Fibroblast of villous mesenchyme (primary cell): ENCODE measurements around the gene HTATIP2. TPM values are rescaled to one million over a fixed set of nuclear protein-coding genes. Genes with fewer than 3 reads are reported as not detected.

Experiments used
- DNase-seq: peaks from one replicate; pipeline ENCODE4 v3.0.0-alpha.2; 2010; ENCODE audit warnings: low read depth
- H3K4me3 ChIP-seq: 2 replicates; pipeline ENCODE4 v1.5.1; 2011; ENCODE audit warnings: low read depth, mild to moderate bottlenecking, low read length
- CTCF ChIP-seq: IDR thresholded peaks from 2 replicates; pipeline ENCODE4 v1.5.1; 2012; ENCODE audit warnings: low read depth, mild to moderate bottlenecking, low read length; ENCODE audit not compliant: insufficient read depth
- total RNA-seq: library from RNA; depleted of rRNA; stranded (reverse); fragments of >200 nt; gene quantifications from 2 replicates; pipeline ENCODE4 v1.2.3, GENCODE V29; 2012

HTATIP2 gene
- total RNA-seq = 36.3 and 44.8 TPM in 2 replicates

DNA sequence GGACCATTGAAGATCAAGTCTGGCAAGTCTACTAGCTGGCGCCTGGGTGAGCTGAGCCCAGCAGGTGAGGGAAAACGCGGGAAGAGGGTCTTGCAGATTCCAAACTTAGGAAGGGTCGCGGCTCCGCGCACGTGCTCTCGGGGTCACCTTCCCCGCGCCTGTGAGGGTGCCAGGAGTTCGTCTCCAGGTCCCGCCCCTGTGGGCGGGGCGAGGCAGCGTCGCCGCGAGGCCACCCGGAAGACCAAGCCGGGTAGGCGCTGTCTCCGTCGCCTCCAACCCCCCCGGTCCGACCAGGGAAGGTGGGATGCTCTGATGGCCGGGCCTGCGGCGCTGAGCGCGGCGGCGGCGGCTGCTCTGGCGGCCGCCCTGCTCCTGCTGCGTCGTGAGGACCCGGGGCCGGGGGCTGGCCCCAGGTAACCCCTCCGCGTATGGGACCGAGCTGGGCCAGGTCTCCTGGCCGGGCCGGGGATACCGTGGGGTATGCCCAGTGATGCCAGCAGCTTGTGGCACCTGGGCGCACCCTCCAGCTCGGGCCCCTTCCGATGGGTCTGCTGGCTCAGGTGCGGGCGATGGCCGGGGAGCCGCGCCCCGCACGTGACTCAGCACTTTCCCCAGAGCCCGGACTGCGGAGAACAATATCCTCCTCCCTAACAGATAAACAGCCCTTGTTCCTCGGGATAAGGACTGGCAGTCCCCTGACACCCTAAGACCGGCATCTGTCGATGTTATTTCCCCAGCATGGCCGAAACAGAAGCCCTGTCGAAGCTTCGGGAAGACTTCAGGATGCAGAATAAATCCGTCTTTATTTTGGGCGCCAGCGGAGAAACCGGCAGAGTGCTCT is at the start of gene HTATIP2:
HTATIP2 (plus strand) TSS at position 215 of the 841 bp plus-strand sequence; CDS start at position 739, 524 bp downstream.
- H3K4me3 ChIP-seq = peak within 1 kb of the TSS; percentile 62

DNA sequence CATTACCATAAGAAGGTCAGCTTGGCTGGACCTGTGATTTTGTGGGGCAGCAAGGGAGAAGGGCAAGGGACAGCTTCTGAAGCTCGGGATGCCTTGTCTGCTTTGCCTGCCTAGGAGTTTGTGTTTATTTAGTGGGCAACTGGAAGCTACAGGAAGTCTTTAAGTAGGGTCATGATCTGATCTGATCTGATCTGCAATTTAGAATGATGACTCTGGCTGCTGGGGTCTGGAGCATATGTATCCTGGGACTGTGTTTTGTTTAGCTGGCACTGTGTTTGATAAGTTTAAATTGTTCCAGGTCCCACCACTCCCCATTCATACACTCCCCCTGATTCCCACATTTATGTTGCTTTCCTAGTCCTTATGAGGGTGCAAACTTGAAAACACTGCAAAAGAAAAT is 47.7 kb upstream of the HTATIP2 start:
- H3K4me3 ChIP-seq = no peak overlapping the region
- TF ChIP-seq CTCF = no peak
- no peak for DNase-seq

More for the DNA sequence above, at the start of gene HTATIP2:
- peak; percentile 48 for DNase-seq
- no peak for TF ChIP-seq CTCF

DNA sequence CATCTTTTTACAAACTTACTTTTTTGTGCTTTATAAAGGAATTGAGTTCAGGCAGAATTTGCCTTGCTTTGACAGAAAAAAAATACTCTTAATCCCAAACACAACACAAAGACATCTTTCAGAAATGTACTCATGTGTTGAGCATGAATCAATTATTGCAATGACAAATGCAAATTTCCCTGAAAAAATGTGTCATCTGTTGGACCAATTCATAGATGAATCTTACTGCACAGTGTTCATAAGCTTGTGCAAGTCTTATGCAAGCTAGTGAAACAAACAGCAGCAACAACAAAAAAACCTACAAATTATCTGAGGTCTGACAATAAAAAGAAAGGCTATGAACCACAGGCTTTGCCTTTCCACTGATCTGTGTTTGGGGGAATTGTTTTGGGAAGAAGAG is 42.3 kb upstream of the HTATIP2 start:
- no peak overlapping the region for H3K4me3 ChIP-seq
- TF ChIP-seq CTCF = no peak
- DNase-seq = no peak

GRCh38 chr11:20327377-20327935 is 36.1 kb upstream of the HTATIP2 start:
- TF ChIP-seq CTCF = no peak
- H3K4me3 ChIP-seq = no peak overlapping the region
- DNase-seq = no peak

DNA sequence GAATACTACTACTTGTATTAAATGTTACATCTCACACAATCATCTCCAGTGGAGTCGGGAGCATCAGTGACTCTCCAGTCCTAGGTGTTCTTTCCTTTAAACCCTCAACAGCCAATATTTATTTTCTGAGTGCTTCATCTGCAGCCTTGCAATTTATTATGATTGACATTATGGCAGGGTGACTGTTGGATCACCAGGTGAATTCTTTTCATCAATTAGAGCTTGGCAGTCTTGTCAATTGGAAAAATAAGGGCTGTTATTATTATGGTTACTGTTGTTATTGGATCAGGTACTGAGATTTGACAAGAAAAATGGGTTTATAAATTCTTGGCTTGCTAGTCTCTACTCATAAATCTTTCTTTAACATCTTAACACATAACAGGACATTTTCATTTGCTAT is 27.5 kb upstream of the HTATIP2 start:
- no peak for DNase-seq
- TF ChIP-seq CTCF = no peak
- H3K4me3 ChIP-seq = no peak overlapping the region

DNA sequence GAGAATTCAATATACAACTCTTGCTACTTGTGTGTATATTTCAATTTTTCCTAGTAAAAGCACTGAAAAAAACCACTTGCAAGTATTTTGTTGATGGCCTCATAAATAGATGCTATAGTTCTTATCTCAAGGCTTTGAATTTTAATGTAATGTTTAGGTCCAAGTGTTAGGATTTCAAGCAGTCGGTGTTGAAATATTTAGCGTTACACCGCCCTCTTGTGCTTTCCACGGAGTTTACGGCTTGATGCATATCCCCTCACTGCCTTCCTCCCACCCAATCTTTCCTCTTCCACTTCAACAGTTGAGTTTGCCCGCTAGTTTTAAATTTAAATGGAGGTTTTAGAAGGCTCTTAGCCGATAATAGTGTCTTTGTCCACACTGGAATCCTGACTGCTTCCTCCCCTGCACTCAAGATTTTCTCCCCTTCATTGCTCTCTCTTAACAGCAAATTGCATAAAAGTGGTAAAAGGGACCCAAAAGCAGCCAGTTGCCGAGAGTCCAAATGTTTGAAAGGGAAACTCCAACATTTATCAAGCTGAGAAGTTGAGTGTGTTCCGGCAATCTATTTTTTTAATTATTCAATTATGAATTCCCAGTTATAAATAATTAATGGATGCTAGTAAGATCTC is 25.9 kb upstream of the HTATIP2 start:
- H3K4me3 ChIP-seq = no peak overlapping the region
- TF ChIP-seq CTCF = peak; percentile 47
- peak; percentile 30 for DNase-seq
